Measurements from ENCODE around the gene COX6A2. TPM values are rescaled to one million over a fixed set of nuclear protein-coding genes. Genes with fewer than 3 reads are reported as not detected.

The COX6A2 gene
- total and polyA plus RNA-seq, 4 donors, result 0.84 to 36.7 (median 8.0) TPM; not detected in 1

GRCh38 chr16:31474173-31474714 is 46.1 kb upstream of the COX6A2 start:
- no peaks in the 10 kb centered on the region for H3K27me3 ChIP-seq (ENCODE audit: control insufficient read depth in 4 of 4, insufficient read depth in 4 of 4, low read length in 3 of 4)
- H3K9ac ChIP-seq (ENCODE audit: low read depth in 1 of 2, low read length in 2 of 2), result no peak overlapping the region
- DNase-seq (ENCODE audit: low spot score), result no peak
- H3K27ac ChIP-seq (ENCODE audit: low read depth in 1 of 2, low read length in 2 of 2), result no peak overlapping the region
- no peak overlapping the region for H3K4me3 ChIP-seq (ENCODE audit: low read depth in 1 of 3, low read length in 3 of 3)
- 82% methylated on average over 12 of the region's 12 CpGs for WGBS
- H3K9me3 ChIP-seq (ENCODE audit: control insufficient read depth in 4 of 4, low read length in 3 of 4), result no peaks in the 10 kb centered on the region
- no peaks in the 10 kb centered on the region for H3K36me3 ChIP-seq (ENCODE audit: control insufficient read depth in 4 of 4, insufficient read depth in 3 of 4, low read depth in 1 of 4, low read length in 3 of 4)
- no peak for TF ChIP-seq TAF1 (conservative IDR thresholded peaks at IDR 0.05)
- TF ChIP-seq NR2F2 (IDR thresholded peaks at IDR 0.05), result no peak
- no peak for TF ChIP-seq HNF4G (IDR thresholded peaks at IDR 0.05)
- no peak for TF ChIP-seq YY1 (IDR thresholded peaks at IDR 0.05)
- TF ChIP-seq FOXA2 (IDR thresholded peaks at IDR 0.05), result no peak
- no peak for TF ChIP-seq REST (IDR thresholded peaks at IDR 0.05)
- no peak for TF ChIP-seq SP1 (IDR thresholded peaks at IDR 0.05)
- TF ChIP-seq JUND (IDR thresholded peaks at IDR 0.05), result no peak
- TF ChIP-seq CTCF (IDR thresholded peaks at IDR 0.05; ENCODE audit: low read depth, low read length, missing input control), result no peak
- no peak for TF ChIP-seq GABPA (IDR thresholded peaks at IDR 0.05 in 1 of 2, conservative IDR thresholded peaks at IDR 0.05 in 1 of 2)
- no peak for TF ChIP-seq RAD21 (IDR thresholded peaks at IDR 0.05)
- no peak for TF ChIP-seq MAX (IDR thresholded peaks at IDR 0.05)
- no peak for TF ChIP-seq EGR1 (IDR thresholded peaks at IDR 0.05; ENCODE audit: low read depth in 2 of 2)
- TF ChIP-seq ZBTB33 (IDR thresholded peaks at IDR 0.05), result no peak
- TF ChIP-seq ATF3 (IDR thresholded peaks at IDR 0.05), result no peak
- H3K4me1 ChIP-seq (ENCODE audit: control insufficient read depth in 4 of 4, insufficient read depth in 4 of 4, low read length in 3 of 4), result peaks cover 8 to 36% (median 24%) of the 10 kb centered on the region in 4 donors

All from liver (tissue), 9 donors.